ENCODE data around the gene PDE4A.

DNA sequence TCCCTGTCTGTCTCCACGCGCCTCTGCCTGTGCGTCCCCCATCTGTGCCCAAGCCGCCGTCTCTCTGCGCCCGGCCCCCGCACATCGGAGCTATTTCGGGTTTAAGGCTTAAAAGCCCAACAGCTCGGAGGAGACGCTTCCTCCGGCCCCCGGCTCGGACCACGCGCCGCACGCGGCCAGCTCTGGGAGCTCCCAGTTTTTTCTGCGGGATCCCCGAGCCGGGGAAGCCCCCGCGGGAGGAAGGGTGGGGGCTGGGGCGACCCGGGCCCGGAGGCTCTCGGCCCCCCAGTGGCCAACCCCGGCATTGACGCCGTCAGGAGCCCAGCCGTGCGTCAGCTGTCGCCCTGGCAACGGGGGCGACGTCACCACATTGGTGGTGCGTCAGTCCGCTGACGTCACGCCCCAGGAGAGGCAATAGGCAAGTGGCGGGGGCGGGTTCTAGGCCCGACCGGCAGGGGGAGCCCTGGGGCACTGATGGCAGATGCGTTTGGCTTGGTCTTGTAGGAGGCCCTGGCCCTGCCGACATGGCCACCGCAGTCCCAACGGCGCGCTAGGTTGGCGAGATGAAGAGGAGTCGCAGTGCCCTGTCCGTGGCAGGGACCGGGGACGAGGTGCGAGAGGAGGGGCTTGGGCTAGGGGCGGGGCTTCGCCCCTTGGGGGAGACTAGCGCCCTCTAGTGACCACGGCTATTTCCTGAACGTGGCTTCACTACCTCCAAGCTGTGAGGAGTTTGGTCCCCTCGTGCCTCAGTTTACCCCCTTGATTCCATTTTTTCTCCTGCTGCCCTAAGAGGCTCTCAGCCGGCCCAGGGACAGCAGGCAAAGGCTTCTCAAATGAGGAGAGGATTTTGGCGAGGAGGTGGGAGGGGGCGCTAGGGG, 3.7 kb upstream of the PDE4A start:
- TF ChIP-seq CTCF (IDR thresholded peaks at IDR 0.05; ENCODE audit: poor library complexity), result peak; percentile 60
- no peak for TF ChIP-seq EZH2phosphoT487 (IDR thresholded peaks at IDR 0.05; ENCODE audit: low read depth, severe bottlenecking, unreplicated experiment)
